ENCODE measurements around the gene HDAC11.
"Not testable (repeated sequence)": the region's sequence is repeated elsewhere in the genome, so short reads cannot be mapped to it uniquely, and the experiment has no call there.

HDAC11 gene

GRCh38 chr3:13479582-13480339, at the start of gene HDAC11:
HDAC11 (plus strand) TSS chr3:13480306; CDS start chr3:13480348, 42 bp downstream.
- peak; percentile 92 for DNase-seq (ENCODE audit: low read depth)

GRCh38 chr3:13430411-13430875, 49.7 kb upstream of the HDAC11 start:
- not testable (repeated sequence) for DNase-seq (ENCODE audit: low read depth)

GRCh38 chr3:13432093-13432492, 48.0 kb upstream of the HDAC11 start:
- DNase-seq (ENCODE audit: low read depth): no peak

GRCh38 chr3:13433912-13434311, 46.2 kb upstream of the HDAC11 start:
- no peak for DNase-seq (ENCODE audit: low read depth)

DNA sequence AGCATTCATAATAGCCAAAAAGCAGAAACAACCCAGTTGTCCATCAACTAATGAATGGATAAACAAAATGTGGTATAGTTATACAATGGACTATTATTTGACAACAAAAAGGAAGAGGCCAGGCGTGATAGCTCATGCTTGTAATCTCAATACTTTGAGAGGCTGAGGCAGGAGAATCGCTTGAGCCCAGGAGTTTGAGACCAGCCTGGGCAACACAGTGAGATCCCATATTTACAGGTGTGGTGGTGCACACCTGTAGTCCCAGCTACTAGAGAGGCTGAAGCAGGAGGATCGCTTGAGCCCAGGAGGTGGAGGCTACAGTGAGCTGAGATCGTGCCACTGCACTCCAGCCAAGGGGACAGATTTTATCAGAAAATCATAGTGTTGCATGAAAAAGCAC, 43.9 kb upstream of the HDAC11 start:
- not testable (repeated sequence) for DNase-seq (ENCODE audit: low read depth)

GRCh38 chr3:13440204-13440817, 39.8 kb upstream of the HDAC11 start:
- DNase-seq (ENCODE audit: low read depth): no peak

DNA sequence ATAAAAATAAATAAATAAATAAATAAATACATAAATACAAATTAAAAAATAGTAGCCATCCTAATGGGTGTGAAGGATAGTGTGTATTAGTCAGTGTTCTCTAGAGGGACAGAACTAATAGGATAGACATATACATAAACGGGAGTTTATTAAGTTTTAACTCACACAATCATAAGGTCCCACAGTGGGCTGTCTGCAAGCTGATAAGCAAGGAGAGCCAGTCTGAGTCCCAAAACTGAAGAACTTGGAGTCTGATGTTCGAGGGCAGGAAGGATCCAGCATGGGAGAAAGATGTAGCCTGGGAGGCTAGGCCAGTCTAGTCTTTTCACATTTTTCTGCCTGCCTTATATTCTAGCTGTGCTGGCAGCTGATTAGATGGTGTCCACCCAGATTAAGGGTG, 37.2 kb upstream of the HDAC11 start:
- DNase-seq (ENCODE audit: low read depth): not testable (repeated sequence)

- DNase-seq (ENCODE audit: low read depth): no peak
Observed at GRCh38 chr3:13451301-13451673, 28.8 kb upstream of the HDAC11 start.

- DNase-seq (ENCODE audit: low read depth): peak; percentile 58
Observed at GRCh38 chr3:13452490-13453335, 27.4 kb upstream of the HDAC11 start.

DNA sequence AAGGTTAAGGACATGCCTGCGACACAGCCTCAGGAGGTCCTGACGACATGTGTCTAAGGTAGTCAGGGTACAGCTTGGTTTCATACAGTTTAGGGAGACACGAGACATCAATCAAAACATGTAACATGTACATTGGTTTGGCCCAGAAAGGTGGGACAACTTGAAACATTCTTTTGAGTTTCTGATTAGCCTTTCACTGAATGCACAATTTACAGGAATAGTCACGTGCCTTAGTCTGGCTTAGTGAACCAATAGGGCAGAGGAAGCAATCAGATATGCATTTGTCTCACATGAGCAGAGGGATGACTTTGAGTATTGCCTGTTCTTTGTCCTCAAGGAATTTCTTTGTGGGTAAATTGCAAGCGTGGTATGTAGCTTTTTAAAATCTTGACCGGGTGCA, 24.5 kb upstream of the HDAC11 start:
- no peak for DNase-seq (ENCODE audit: low read depth)

DNA sequence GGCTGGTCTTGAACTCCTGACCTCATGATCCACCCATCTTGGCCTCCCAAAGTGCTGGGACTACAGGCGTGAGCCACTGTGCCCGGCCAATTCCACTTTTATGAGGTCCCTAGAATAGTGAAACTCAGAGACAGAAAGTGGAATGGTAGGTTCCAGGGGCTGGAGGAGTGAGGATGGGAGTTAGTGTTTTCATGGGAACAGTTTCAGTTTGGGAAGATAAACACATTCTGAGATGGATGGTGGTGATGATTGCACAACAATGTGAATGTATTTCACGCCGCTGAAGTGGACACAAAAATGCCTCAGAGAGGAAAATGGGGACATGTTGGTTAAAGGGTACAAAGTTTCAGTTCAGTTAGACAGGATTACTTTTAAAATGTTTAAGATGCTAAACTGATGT, 22.5 kb upstream of the HDAC11 start:
- no peak for DNase-seq (ENCODE audit: low read depth)

DNA sequence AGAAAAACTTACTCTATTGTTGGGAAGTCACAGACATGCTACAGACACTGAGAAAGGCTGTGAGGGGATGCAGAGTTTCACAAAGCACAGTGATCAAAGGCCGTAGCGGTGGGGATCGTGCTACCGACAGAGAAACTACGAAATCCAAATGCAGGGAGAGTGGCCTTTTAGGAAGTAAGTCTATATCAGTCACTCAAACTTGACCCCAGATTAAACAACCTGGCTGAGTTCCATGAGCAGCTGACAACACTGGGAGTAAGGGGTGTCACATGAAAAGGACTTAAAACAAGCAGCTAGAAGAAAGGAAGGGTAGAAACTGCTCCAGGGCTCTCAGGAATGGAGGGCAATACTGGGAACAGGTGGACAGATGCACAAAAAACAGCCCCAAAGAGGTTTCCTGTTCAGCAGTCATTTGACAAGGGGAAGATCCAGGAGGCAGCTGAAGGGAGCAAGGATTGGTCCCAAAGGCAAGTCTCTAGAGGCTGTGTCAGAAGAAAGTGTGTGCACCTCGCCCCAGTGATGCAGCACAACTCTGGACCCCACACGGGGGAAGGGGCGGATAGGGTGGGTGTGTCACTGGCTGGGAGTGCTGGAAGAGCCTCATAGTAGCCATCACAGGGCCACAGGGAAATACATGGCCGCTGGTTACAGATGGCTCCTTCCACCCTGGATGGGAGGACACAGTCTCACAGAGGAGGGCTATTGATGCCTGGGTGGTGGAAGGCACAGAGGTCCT, 20.3 kb upstream of the HDAC11 start:
- no peak for DNase-seq (ENCODE audit: low read depth)

DNA sequence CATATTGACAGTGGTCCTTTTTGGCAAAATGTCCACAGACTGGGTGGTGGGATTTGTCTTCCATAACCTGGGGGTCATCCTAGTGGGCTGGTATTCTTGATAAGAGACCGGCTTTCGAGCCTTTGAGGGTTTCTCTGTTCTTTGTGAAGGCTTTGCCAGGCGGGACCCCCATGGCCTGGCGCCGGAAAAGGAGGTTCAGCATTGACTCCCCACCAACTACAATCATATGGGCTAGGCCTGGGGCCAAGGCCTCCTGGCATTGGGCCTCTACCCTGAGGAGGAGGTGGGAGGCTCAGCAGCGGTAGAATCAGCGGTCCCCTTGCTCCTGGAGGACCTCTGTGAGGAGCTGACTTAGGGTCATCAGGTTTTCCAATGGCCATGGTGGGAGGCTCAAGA, 19.8 kb upstream of the HDAC11 start:
- DNase-seq (ENCODE audit: low read depth): no peak

- DNase-seq (ENCODE audit: low read depth): no peak
Observed at GRCh38 chr3:13461169-13462124, 18.7 kb upstream of the HDAC11 start.

GRCh38 chr3:13462125-13462629, 17.9 kb upstream of the HDAC11 start:
- no peak for DNase-seq (ENCODE audit: low read depth)

- DNase-seq (ENCODE audit: low read depth): no peak
Observed at GRCh38 chr3:13462822-13463221, 17.3 kb upstream of the HDAC11 start.

GRCh38 chr3:13463618-13464400, 16.3 kb upstream of the HDAC11 start:
- DNase-seq (ENCODE audit: low read depth): no peak

DNA sequence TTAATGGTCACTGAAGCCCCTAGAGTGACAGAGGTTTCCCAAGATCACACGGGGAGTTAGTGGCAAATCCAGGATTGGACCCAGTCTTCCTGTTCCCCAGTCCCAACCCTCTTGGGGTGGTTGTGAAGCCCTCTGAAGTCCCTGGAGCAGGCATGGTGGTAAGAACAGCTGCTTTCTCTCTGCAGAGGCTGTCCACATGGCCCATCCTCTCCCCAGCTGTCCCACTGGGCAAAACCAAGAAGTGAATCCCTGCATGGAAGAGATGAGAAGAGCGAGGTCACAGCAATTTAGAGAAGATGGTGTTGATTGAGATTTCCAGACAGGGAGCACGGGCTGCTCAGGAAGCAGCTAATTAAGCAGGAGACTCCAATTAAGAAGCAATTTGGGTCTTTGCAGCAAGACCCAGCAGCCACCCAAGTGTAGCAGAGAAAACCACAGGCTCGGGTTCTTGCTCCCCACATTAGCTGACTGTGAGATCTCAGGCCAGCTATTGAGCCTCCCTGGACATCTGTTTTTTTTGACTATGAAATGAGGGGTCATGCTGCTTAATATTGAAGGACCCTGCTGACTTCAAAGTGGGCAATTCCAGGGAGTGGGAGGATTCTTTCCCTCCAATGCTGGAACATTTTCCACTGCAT, 14.8 kb upstream of the HDAC11 start:
- no peak for DNase-seq (ENCODE audit: low read depth)

DNA sequence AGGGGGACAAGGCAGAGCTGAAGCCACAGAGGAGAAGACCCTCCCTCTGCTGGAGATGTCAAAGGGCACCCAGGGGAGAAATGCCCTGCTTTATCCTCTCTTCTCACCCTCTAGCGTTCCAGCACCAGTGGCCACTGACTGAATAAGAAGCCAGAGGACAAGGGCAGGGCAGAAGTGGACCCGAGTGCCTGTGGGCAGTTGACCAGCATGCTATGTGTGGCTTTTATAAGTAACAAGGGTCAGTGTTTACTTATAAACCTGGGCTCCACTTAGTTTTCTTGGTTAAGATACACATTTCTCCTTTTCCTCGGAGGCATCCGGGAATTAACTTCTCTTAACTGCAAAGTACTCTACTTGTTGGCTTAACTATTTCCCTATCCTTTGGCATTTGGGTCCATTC, 13.3 kb upstream of the HDAC11 start:
- no peak for DNase-seq (ENCODE audit: low read depth)
